Gastrocnemius medialis (tissue), 4 donors: ENCODE data around the gene CALHM2.

Experiments
- CTCF ChIP-seq, 5 experiments: fragments of 450-650 bp in 3 of 5; fragments of 200-600 bp in 2 of 5; sonication (generic) in 2 of 5; IDR thresholded peaks in 4 of 5; conservative IDR thresholded peaks in 1 of 5; 1 replicate in 4 of 5; 2 replicates in 1 of 5; pipeline ENCODE4 v1.5.1; 2016 to 2019; ENCODE audit warnings: antibody characterized with exemption in 5 of 5, mild to moderate bottlenecking in 3 of 5, moderate library complexity in 3 of 5
- POLR2A ChIP-seq, 2 donors: fragments of 450-650 bp; IDR thresholded peaks; one replicate each; pipeline ENCODE4 v1.6.1; 2017; ENCODE audit warnings: antibody characterized with exemption in 2 of 2, mild to moderate bottlenecking in 2 of 2, moderate library complexity in 2 of 2

- TF ChIP-seq POLR2A (IDR thresholded peaks at IDR 0.05) (no peak), CTCF (IDR thresholded peaks at IDR 0.05 in 4 of 5, conservative IDR thresholded peaks at IDR 0.05 in 1 of 5) (no peak)
These were observed 45.2 kb upstream of the CALHM2 start for GRCh38 chr10:103497161-103497915.
